Epithelial cell of prostate (primary cell): ENCODE results near the gene CTBS.
"Not testable (repeated sequence)": the region's sequence is repeated elsewhere in the genome, so short reads cannot be mapped to it uniquely, and the experiment has no call there.

ENCODE experiments used
- DNase-seq: peaks from one replicate; pipeline ENCODE4 v3.0.0-alpha.2; 2011; ENCODE audit warnings: low read depth, low spot score
- H3K27ac ChIP-seq: fragments of 450-650 bp; 2 replicates; pipeline ENCODE4 v1.5.1; 2017; ENCODE audit warnings: mild to moderate bottlenecking

The CTBS gene

GRCh38 chr1:84507887-84508286, 66.4 kb downstream of the CTBS start:
- DNase-seq, H3K27ac ChIP-seq: not testable (repeated sequence)

- peak overlapping the region; percentile 91 for H3K27ac ChIP-seq
- DNase-seq: no peak
Measured at GRCh38 chr1:84506729-84507453, 67.3 kb downstream of the CTBS start.

DNA sequence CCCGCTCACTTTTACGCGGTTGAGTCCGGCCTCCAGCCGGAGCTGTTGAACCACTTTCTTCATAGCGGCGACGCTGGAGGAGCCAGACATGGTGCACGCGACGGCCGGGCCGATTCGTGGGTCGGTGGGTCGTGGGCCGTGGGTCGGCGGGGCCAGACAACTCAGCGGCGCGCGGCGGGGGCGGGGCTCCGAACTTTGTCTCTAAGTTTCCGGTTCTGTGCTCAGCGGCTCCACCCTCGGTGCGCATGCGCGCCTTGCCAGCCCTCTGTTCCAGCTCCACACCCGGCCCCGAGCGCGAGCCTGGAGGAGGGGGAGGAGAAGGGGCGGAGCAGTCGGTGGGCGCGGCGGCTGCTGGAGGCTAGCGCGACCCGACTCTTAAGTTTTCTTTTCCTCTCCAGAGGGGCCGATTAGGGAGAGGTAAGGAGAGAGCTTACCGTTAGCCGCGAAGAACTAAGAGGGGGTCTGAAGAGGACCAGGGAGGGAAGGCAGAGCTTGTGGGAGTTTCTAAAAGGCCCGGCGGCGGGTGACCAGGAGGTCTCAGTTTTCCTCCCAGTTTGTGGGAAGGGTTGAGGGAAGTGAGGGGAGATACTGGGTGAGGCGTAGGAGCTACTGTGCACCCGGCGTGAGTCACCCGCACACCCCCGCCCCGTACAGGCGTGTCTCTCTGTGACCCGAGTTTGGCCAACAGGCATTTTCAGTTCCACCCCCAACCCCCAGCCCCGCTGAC, 68.1 kb downstream of the CTBS start, which contains the start of the genes GNG5 and SPATA1:
TSS of gene GNG5 (minus strand) at position 580 of the 727 bp plus-strand sequence. CDS start at position 90, 490 bp downstream.
TSS of gene SPATA1 (plus strand) at position 385 of the 727 bp plus-strand sequence. CDS start 9,974 bp downstream, outside the sequence.
- peak within 1 kb of the TSS; percentile 91 for H3K27ac ChIP-seq
- DNase-seq: peak; percentile 60

DNA sequence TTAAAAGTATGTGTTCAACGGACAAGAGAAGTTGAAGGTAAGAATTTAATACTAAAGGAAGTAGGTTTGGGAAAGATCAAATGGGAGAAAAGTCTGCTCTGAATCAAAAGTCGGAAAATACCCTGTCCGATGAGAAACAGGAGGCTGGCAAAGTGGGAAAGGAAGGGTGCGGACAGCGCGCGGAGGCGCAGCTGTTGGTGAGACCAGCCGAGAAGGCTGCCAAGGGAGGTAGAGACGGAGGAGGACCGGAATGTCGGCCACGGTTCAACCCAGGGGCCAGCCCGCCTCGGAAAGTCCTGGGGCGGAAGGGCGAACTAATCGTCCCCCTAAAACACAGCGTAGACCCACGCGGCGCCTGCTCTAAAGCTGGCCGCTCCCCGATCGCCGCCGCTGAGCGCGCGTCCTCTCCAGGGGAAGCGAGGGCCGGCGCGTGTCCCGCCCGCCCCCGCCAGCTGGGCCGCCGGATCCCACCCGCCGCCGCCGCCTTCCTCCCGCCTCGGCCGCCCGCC, 68.7 kb downstream of the CTBS start:
- no peak for DNase-seq
- peak overlapping the region; percentile 91 for H3K27ac ChIP-seq

GRCh38 chr1:84504580-84505492, 69.4 kb downstream of the CTBS start:
- no peak for DNase-seq
- H3K27ac ChIP-seq: peak overlapping the region; percentile 91

DNA sequence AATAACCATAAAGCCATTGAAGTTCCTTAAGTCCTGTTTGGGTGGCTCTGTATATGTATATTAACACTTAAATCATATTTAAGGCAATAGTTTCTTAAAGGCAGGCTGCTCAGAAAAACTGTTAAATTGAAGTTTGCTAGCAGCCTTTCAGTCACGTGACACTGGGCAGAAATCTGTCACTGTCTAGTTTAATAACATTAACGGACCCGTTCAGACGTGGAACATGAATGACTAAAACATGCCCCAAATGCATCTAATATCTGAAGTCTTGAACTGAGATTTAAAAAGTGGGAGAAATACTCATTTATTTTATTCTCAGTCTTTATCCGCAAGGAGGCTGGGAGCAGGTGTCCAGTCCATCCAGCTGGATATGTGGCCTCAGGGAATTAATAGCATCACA, 71.3 kb downstream of the CTBS start:
- DNase-seq: no peak
- H3K27ac ChIP-seq: no peak overlapping the region
